RPMI7951 (cell line): ENCODE data around the gene AADACL4. TPM values are rescaled to one million over a fixed set of nuclear protein-coding genes. Genes with fewer than 3 reads are reported as not detected.
"Not testable (repeated sequence)": the region's sequence is repeated elsewhere in the genome, so short reads cannot be mapped to it uniquely, and the experiment has no call there.

Source experiments
- DNase-seq: peaks from one replicate; pipeline ENCODE4 v3.0.0-alpha.2; 2012; ENCODE audit warnings: low read depth
- total RNA-seq: library from RNA; depleted of rRNA; stranded (reverse); fragments of >200 nt; shearing (Covaris generic); gene quantifications from 2 replicates; pipeline ENCODE4 v1.2.3, GENCODE V29; 2014

The AADACL4 gene
- total RNA-seq, 1 experiment from 2014 or later: not detected

DNA sequence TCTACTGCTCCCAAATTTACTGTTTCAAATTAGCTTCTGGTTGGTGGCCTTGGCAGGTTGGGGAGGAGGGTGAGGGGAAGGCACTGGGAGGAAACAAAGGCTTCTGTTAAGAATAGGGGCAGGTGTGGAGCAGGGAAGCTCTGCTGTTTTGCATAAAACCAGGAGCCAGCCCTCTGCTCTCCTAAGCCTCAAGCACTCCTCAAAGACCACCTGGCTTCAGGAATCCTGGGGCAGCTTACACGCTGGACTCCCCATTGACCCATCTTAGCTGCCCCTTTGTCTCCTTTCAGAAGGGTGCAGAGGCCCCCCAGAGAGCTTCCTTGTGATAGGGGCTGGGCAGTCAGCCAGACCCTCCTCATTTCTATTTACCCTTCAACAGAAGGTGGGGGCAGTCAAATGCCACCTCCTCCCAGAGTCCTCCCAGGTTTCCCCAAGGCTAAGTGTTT lies 14.4 kb upstream of the AADACL4 start:
- no peak for DNase-seq

DNA sequence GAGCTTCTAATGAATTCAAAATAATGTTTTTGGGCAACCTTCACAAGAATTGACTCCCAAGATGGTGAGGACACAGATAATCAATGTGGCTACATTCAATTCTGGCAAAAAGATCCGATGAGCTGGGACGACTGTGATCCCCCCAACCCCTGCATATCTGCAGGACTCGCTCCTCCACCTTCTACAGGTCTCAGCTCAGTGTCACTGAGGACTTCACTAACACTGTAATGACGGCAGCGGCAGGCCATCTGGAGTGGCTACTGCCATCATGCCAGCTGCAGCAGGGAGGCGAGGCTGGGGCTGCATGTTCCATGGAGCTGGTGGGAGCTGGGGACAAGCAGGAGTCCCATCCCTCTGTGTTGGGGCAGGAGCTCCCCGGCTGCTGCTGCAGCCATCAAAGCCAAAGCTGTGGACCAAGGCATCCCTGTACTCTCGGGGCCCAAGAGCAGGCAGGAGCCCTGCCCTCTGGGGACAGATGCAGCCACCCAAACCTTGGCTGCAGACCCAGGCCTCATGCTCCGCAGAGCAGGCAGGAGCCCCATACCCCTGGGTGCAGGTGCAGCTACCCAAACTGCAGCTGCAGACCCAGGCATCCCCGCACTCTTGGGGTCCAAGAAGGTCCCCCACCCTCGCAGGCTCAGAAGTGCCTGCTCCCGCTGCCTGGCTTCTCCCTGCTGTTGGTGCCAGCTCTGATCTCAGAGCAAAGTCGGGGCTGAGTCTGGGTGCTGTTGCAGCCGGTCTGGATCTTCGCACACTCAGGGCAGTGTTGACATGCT lies 13.7 kb upstream of the AADACL4 start:
- no peak for DNase-seq

DNA sequence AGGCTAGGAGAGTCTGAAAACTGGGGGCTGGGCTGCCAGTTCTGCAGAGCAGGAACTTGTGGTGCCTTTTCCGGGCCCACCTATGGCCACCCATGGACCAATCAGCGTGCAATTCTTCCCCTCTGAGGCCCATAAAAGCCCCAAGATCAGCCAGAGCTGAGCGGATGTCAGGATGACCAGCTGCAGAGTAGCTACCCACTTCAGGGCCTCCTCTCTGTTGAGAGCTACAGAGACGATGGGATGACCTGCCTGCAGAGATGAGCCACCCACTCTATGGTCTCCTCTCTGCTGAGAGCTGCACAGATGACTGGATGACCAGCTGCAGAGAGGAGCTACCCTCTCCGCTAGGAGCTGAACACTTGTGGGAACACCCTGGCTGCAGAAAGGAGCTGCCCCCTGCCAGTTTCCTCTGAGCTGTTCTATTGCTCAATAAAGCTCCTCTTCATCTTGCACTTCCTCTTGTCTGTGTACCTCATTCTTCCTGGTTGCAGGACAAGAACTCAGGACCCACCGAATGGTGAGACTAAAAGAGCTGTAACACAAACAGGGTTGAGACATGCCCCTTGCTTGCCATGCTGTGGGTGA lies 12.8 kb upstream of the AADACL4 start:
- no peak for DNase-seq

DNA sequence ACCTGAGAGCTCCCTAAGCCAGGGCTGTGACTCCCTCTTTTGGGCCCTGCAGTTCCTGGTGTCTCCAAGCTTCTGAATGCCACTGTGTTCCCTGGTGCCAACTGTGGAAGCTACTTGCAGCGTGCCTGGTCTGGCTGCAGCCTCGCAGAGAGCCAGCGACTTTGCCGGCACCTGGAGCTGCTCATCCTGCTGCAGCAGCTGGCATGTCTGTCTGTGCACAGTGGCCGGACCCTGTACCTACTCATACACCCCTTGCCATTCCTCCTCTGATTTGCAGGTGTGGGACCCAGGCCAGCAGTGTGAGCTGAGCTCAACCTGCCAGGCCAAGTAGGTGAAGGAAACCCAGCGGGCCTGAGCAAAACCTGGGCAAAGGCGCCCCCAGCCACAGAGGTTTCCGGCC lies 12.3 kb upstream of the AADACL4 start:
- DNase-seq: no peak

GRCh38 chr1:12634156-12634555 lies 9.7 kb upstream of the AADACL4 start:
- no peak for DNase-seq

DNA sequence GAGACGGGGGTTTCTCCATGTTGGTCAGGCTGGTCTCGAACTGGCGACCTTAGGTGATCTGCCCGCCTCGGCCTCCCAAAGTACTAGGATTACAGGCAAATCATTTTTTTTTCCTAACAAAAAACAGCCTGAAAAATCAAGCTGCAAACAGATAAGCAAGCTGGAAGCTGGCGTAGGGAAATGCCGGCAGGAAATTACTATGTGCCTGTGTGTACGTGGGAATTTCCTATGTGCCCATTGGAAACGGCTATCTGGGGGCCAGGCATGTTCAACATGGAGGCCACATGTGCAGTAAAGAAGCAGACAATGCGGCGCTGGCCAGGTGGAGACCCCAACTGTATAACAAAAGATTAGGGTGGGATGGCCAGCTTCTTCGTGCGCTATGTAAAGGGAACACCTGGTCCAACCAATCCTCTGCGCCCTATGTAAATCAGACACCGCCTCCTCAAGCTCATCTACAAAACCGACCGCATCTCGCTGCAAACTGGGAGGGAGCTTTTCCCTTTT lies 9.1 kb upstream of the AADACL4 start:
- no peak for DNase-seq

- DNase-seq: peak; percentile 68
Measured at GRCh38 chr1:12636098-12636950, 7.6 kb upstream of the AADACL4 start.

DNA sequence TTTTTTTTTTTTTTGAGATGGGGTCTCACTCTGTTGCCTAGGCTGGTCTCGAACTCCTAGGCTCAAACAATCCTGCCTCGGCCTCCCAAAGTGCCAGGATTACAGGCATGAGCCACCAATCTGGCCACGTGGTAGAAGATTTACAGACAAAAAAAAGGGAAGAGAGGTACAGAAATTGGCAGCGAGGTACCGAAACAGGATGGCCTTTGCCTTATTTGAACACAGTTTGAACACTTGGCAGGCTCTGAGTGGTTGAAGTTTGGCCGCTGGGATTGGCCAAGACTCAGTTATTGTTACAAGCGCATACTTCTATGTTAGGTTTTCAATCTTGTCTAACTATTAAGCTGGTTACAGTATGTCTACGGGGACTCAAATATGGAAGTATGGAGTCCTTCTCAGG lies 6.2 kb upstream of the AADACL4 start:
- no peak for DNase-seq

- DNase-seq: no peak
Measured at GRCh38 chr1:12640237-12640957, 3.5 kb upstream of the AADACL4 start.

- DNase-seq: no peak
Measured at GRCh38 chr1:12640958-12641272, 3.0 kb upstream of the AADACL4 start.

DNA sequence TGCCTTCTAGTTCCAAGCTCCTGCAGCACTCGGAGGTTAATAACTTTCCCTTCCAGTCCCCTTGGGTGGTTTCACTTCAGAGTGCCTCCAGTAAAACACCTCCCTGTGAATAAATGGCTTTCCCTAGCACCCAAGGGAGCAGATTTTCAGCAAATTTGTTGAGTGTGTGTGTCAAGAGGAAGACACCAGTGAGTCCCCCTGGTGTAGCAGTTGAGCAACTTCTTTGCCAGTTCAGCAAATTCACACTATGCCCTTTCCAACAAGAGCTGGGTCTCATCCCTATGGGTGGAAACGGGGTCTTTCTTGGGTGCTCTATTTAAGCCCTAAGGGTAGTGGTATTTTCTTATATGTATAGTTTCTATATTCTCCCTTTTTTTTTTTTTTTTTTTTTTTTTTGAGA lies 806 bp upstream of the AADACL4 start:
- DNase-seq: no peak

GRCh38 chr1:12644237-12644636 lies 352 bp downstream of the AADACL4 start:
- no peak for DNase-seq

GRCh38 chr1:12644829-12645228 lies 944 bp downstream of the AADACL4 start:
- DNase-seq: no peak

- not testable (repeated sequence) for DNase-seq
Measured at GRCh38 chr1:12645401-12645800, 1.5 kb downstream of the AADACL4 start.

DNA sequence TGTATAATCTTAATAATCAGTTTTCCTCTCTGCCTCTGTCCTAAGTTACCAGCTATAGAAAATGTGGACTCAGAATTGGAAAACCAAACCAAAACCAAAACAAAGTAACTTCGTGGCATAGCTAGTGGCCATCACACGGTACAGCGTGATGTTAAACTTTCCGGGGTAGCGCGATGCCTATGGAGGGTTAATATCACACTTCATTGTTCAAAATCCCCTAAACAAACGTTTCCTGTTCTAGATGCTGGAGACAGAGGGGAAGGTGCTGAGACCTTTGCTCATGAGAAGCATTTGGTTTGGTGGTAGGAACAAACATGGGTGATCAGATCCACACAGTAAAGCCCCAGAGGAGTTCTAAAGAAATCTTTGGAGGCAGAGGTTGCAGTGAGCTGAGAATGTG lies 4.9 kb downstream of the AADACL4 start:
- no peak for DNase-seq

DNA sequence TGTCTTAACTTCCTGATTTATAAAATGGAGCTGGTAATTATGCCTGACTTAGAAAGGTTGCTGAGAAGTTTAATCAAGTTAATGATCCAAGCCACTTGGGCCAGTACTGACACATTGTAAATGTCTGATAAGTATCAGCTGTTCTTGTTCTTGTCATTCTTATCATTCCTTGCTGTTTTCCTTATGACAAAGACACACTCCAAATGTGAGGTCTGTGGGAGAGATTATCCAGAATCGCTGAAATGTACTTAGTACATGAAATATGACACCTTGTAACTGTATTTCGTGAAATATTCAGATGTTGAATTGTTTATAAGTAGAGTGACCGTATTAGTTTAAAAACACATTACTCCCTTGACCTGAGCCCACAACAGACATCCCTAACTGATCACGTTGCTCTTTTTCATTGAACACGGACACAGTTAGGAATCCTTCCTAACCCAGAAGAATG lies 6.1 kb downstream of the AADACL4 start:
- no peak for DNase-seq

DNA sequence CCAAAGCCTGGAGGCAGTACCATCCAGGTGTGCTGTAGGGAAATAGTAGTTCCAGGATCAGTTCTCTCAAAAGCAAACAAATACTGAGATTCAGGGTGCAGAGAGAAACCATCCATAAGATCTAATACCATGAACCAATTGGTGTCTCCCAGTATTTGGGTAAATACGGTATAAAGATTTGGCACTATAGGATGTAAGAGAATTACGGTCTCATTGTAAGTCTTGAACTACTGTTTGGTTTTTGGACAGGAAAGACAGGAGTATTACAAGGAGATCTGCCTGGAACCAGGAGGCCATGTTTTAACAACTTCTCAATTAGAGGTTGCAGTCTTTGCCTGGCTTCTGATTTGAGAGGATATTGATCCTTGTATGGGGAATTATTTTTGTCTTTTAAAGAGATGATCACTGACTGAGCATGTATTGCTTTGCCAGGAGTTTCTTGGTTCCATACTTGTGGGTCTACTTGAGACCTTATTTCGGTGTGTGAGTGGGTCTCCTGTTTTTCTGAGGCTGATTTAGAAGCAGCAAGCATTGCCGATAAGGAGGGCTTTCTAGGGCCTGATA lies 10.2 kb downstream of the AADACL4 start:
- peak; percentile 46 for DNase-seq

DNA sequence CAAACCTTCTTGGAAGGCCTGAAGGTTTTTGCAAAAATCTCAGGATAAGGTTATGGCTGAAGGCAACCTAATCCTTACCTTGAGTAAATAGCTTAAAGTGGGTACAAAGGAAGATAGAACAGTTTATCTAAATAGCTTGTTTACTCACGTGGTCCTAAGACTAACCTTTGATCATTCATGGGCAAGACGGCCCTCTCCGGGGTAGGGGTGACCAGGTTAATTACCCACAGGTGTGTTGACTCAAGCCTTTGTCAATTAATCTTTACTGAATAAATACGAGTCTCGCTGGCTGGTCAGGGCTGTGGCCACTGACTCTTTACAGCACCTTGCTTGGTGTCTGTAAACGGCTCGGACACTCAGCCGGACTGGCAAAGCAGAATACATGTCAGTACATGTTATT lies 10.8 kb downstream of the AADACL4 start:
- no peak for DNase-seq

DNA sequence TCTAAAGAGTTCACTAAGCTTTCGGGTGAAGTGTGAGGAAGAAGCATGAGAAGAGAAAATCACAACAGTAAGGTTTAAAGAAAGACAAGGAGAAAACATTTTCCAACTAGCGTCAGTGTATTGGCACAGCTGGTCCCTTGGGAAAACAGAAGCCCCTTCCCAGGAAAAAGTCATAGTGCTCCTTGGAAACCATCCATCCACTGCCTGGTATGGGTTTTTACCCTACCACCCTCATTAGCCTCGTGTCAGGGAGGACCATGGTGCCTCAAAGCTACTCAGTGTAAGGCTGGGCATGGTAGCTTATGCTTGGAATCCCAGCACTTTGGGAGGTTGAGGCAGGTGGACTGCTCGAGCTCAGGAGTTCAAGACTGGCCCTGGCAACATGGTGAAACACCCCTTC lies 12.7 kb downstream of the AADACL4 start:
- DNase-seq: no peak

- no peak for DNase-seq
Measured at GRCh38 chr1:12657060-12657884, 13.4 kb downstream of the AADACL4 start.
